Measurements from ENCODE around the gene UGDH.

The UGDH gene

GRCh38 chr4:39451423-39452023 lies 75.7 kb downstream of the UGDH start:
- DNase-seq: no peak

GRCh38 chr4:39450618-39451017 lies 76.6 kb downstream of the UGDH start:
- DNase-seq: no peak
